GM12878 (cell line): Measurements from ENCODE around the gene HESX1. TPM values are rescaled to one million over a fixed set of nuclear protein-coding genes. Genes with fewer than 3 reads are reported as not detected.

Experiments
- ATAC-seq: fragments of 200-7000 bp; cut with Tn5 transposase; 3 replicates; pipeline ENCODE4 v1.9.1; 2020; ENCODE audit warnings: mild to moderate bottlenecking, moderate library complexity
- BruUV-seq: library from RNA; stranded (reverse); fragments of 400-500 nt; replicated peaks from 2 replicates; lab custom pipeline; 2021; lab: Mats Ljungman, UMichigan
- CTCF ChIA-PET: fragments of 300-600 bp; sonication (Branson Sonifier 250); formaldehyde crosslinking; extraction: SDS; loops from one replicate; lab custom pipeline; 2021; ENCODE audit warnings: inconsistent platforms; lab: Yijun Ruan, JAX
- POLR2A ChIA-PET: fragments of 350-600 bp; formaldehyde crosslinking; extraction: SDS; loops from one replicate; lab custom pipeline; 2021; ENCODE audit warnings: inconsistent platforms; lab: Charles Lee
- RAD21 ChIA-PET: fragments of 300-600 bp; sonication (Branson Sonifier 250); formaldehyde crosslinking; loops from one replicate; lab custom pipeline; 2023; ENCODE audit warnings: antibody characterized with exemption; ENCODE audit not compliant: unreplicated experiment; lab: Charles Lee
- SMC1A ChIA-PET: fragments of 300-600 bp; sonication (Branson Sonifier 250); formaldehyde crosslinking; loops from one replicate; lab custom pipeline; 2023; ENCODE audit not compliant: unreplicated experiment, uncharacterized antibody; lab: Charles Lee
- DNase-seq: peaks from one replicate; pipeline ENCODE4 v3.0.0-alpha.2; 2011; ENCODE audit warnings: low read depth, low spot score
- FAIRE-seq: peaks from 3 replicates; lab custom pipeline; 2011; peaks lifted over from hg19 to GRCh38; lab: Jason Lieb, UNC
- H2AFZ ChIP-seq: 2 replicates; pipeline ENCODE4 v1.6.0; 2011; ENCODE audit warnings: low read depth, low read length, control low read depth; ENCODE audit not compliant: control insufficient read depth
- H3K27ac ChIP-seq: 2 replicates; pipeline ENCODE4 v1.5.1; 2011; ENCODE audit warnings: control low read depth; ENCODE audit not compliant: control insufficient read depth, insufficient read depth
- H3K27me3 ChIP-seq, 2 experiments: replicated peaks in 1 of 2; 2 replicates each; pipeline versions ENCODE4 v1.6.0 to v1.6.1; 2011; ENCODE audit warnings: low read length in 1 of 2; ENCODE audit not compliant: control insufficient read depth in 2 of 2, insufficient read depth in 2 of 2
- H3K36me3 ChIP-seq, 2 experiments: 2 replicates each; pipeline ENCODE4 v1.5.1; 2011; ENCODE audit warnings: low read length in 1 of 2; ENCODE audit not compliant: control insufficient read depth in 2 of 2, insufficient read depth in 2 of 2
- H3K4me1 ChIP-seq: 2 replicates; pipeline ENCODE4 v1.6.1; 2011; ENCODE audit warnings: mild to moderate bottlenecking, low read length, moderate library complexity, mixed read lengths; ENCODE audit not compliant: control insufficient read depth, insufficient read depth
- H3K4me2 ChIP-seq: 2 replicates; pipeline ENCODE4 v1.6.0; 2011; ENCODE audit warnings: control low read depth; ENCODE audit not compliant: control insufficient read depth, insufficient read depth
- H3K4me3 ChIP-seq: fragments of 200-600 bp; sonication (generic); 2 replicates; pipeline ENCODE4 v1.5.1; 2016
- H3K79me2 ChIP-seq: 2 replicates; pipeline ENCODE4 v1.6.0; 2011; ENCODE audit warnings: low read length; ENCODE audit not compliant: control insufficient read depth, insufficient read depth
- H3K9ac ChIP-seq: 2 replicates; pipeline ENCODE4 v1.8.0; 2011; ENCODE audit warnings: low read length, control low read depth, mixed read lengths; ENCODE audit not compliant: control insufficient read depth, insufficient read depth
- H3K9me3 ChIP-seq: replicated peaks from 3 replicates; pipeline ENCODE4 v1.5.1; 2011; ENCODE audit warnings: mild to moderate bottlenecking, low read length; ENCODE audit not compliant: control insufficient read depth, insufficient read depth
- H4K20me1 ChIP-seq: 2 replicates; pipeline ENCODE4 v1.6.0; 2011; ENCODE audit not compliant: control insufficient read depth, insufficient read depth
- EZH2 ChIP-seq: IDR thresholded peaks from 2 replicates; pipeline ENCODE4 v1.6.1; 2012; ENCODE audit warnings: low read depth, mild to moderate bottlenecking, control low read depth, inconsistent platforms, low read length, borderline replicate concordance; ENCODE audit not compliant: control insufficient read depth
- HDAC2 ChIP-seq: fragments of 200-600 bp; sonication (generic); IDR thresholded peaks from 2 replicates; pipeline ENCODE4 v1.6.1; 2017
- KAT2A ChIP-seq: conservative IDR thresholded peaks from 2 replicates; pipeline ENCODE4 v1.6.1; 2011; ENCODE audit warnings: low read depth, low read length; ENCODE audit not compliant: control insufficient read depth
- LARP7 ChIP-seq: fragments of 450-650 bp; IDR thresholded peaks from 2 replicates; pipeline ENCODE4 v1.6.1; 2017; ENCODE audit warnings: mild to moderate bottlenecking
- NKRF ChIP-seq: fragments of 450-650 bp; conservative IDR thresholded peaks from 2 replicates; pipeline ENCODE4 v1.6.1; 2017; ENCODE audit warnings: mild to moderate bottlenecking, moderate library complexity
- PKNOX1 ChIP-seq: fragments of 450-650 bp; IDR thresholded peaks from 2 replicates; pipeline ENCODE4 v1.6.1; 2016; ENCODE audit warnings: mild to moderate bottlenecking
- PML ChIP-seq: IDR thresholded peaks from 2 replicates; pipeline ENCODE4 v1.6.1; 2012; ENCODE audit warnings: low read length, inconsistent platforms
- RAD21 ChIP-seq: IDR thresholded peaks from 2 replicates; pipeline ENCODE4 v1.6.1; 2011; ENCODE audit warnings: mild to moderate bottlenecking, low read depth, low read length, moderate library complexity; ENCODE audit not compliant: insufficient read depth
- RCOR1 ChIP-seq: conservative IDR thresholded peaks from 2 replicates; pipeline ENCODE4 v1.6.1; 2012; ENCODE audit warnings: low read depth, low read length, improper control_type of control experiment
- REST ChIP-seq: IDR thresholded peaks from 2 replicates; pipeline ENCODE4 v1.6.1; 2012; ENCODE audit warnings: mild to moderate bottlenecking, low read depth, low read length
- USF1 ChIP-seq: IDR thresholded peaks from 2 replicates; pipeline ENCODE4 v1.6.1; 2011; ENCODE audit warnings: borderline replicate concordance, low read depth, mild to moderate bottlenecking, moderate library complexity, mixed read lengths, low read length; ENCODE audit not compliant: insufficient read depth; ENCODE audit errors: extremely low read length
- ZBTB4 ChIP-seq: fragments of 450-650 bp; formaldehyde crosslinking; IDR thresholded peaks from 2 replicates; pipeline ENCODE4 v1.4.0; 2022; ENCODE audit warnings: mild to moderate bottlenecking, moderate library complexity
- WGBS: methylation state at CpG from one replicate; pipeline ENCODE4 v1.1.6; 2016; ENCODE audit warnings: low lambda C conversion rate; ENCODE audit not compliant: insufficient replicate concordance, insufficient coverage; ENCODE audit errors: missing lambda C conversion rate; 5-methylcytosine and 5-hydroxymethylcytosine counted together
- in situ Hi-C: fragments of 300-500 bp; cut with MboI; formaldehyde crosslinking; loops from 9 replicates; pipeline ENCODE4 v1.14.3; 2018; ENCODE audit warnings: mixed read lengths
- intact Hi-C: fragments of 100-400 bp; cut with micrococcal nuclease; formaldehyde crosslinking; loops from one replicate; pipeline ENCODE4 v1.14.2; 2022; ENCODE audit not compliant: unreplicated experiment
- polyA plus RNA-seq, 11 experiments: library from polyadenylated mRNA; depleted of rRNA in 4 of 11; unstranded in 6 of 11; stranded (reverse) in 5 of 11; fragments of >200 nt; fragmentation: Nextera tagmentation in 4 of 11; fragmentation: Illumina TruSeq in 1 of 11; extraction: Ambion mirVana in 4 of 11; extraction: Trizol in 1 of 11; gene quantifications; 1 replicate in 1 of 11; 2 replicates in 10 of 11; pipeline versions ENCODE4 v1.2.1 to v1.2.3, GENCODE V29; 2011 to 2016; ENCODE audit warnings: inconsistent platforms in 2 of 11, missing spikeins in 2 of 11, low read depth in 1 of 11
- total RNA-seq, 4 experiments: library from RNA; depleted of rRNA in 3 of 4; stranded (reverse); fragments of >200 nt in 3 of 4; fragmentation: Illumina TruSeq in 1 of 4; extraction: Trizol in 1 of 4; gene quantifications; 2 replicates each; pipeline versions ENCODE4 v1.2.1 to v1.2.3, GENCODE V29; 2013 to 2021

The HESX1 gene
- total and polyA plus RNA-seq, 10 of the 15 experiments (the other 5 are each of a cell fraction or from before 2014, with no cell fraction given): 2.5 to 5.9 (median 4.3) TPM

GRCh38 chr3:57168151-57168550, 31.6 kb downstream of the HESX1 start:
- no peak for FAIRE-seq
- no peak overlapping the region for H3K9ac ChIP-seq
- H3K4me2 ChIP-seq: no peak overlapping the region
- H3K4me3 ChIP-seq: no peak overlapping the region
- no peaks in the 10 kb centered on the region for H3K9me3 ChIP-seq
- RAD21 ChIA-PET: no interaction called here
- CTCF ChIA-PET: interaction anchor here (0.6 to 2.1 kb wide), 3 partner anchors 172 to 657 kb away, joined by 3 to 8 read pairs (median 3); no protein-coding TSS in a partner anchor
- ATAC-seq: no peak
- no peak for DNase-seq
- H3K4me1 ChIP-seq: 0 out of 2 replicates have a peak, but pooled peaks cover 4% of the 10 kb centered on the region
- no peaks in the 10 kb centered on the region for H3K36me3 ChIP-seq
- no peaks in the 10 kb centered on the region for H4K20me1 ChIP-seq
- in situ Hi-C loops: no loop called here
- no peak overlapping the region for H3K27ac ChIP-seq
- POLR2A ChIA-PET: no interaction called here
- 47% methylated on average over 2 of the region's 2 CpGs for WGBS
- H3K27me3 ChIP-seq: peaks cover 9% of the 10 kb centered on the region in 2 experiments; a peak in 3 of 4 replicates
- no peak overlapping the region for H2AFZ ChIP-seq
- no TSS peak for BruUV-seq
- SMC1A ChIA-PET: interaction anchor here (1.5 kb wide), 1 partner anchor 167 kb away, joined by 3 read pairs; no protein-coding TSS in a partner anchor
- intact Hi-C loops: loop anchor here (10.0 kb wide), 1 partner anchor 173 kb away; no protein-coding TSS in a partner anchor
- no peaks in the 10 kb centered on the region for H3K79me2 ChIP-seq
- no peak for TF ChIP-seq USF1
- TF ChIP-seq KAT2A: no peak
- TF ChIP-seq RAD21: no peak
- TF ChIP-seq ZBTB4 (CRISPR knock-in tag): no peak
- TF ChIP-seq EZH2: no peak
- no peak for TF ChIP-seq HDAC2
- TF ChIP-seq LARP7: no peak
- TF ChIP-seq REST: no peak
- no peak for TF ChIP-seq PML
- TF ChIP-seq RCOR1: no peak
- no peak for TF ChIP-seq NKRF
- TF ChIP-seq PKNOX1: no peak
